ENCODE results near the gene CUBN. TPM values are rescaled to one million over a fixed set of nuclear protein-coding genes. Genes with fewer than 3 reads are reported as not detected.

Gene CUBN
- total and polyA plus RNA-seq, 8 donors, result under 0.01 to 16.3 (median 1.2) TPM

GRCh38 chr10:16943295-16944285 is 186.0 kb downstream of the CUBN start:
- H3K27me3 ChIP-seq, result no peaks in the 10 kb centered on the region
- TF ChIP-seq POLR2A (IDR thresholded peaks at IDR 0.05), result no peak
- no peak for TF ChIP-seq EP300 (IDR thresholded peaks at IDR 0.05)
- TF ChIP-seq CTCF (IDR thresholded peaks at IDR 0.05), result no peak
- TF ChIP-seq POLR2AphosphoS5 (IDR thresholded peaks at IDR 0.05), result no peak
- H3K36me3 ChIP-seq, result no peaks in the 10 kb centered on the region
- H3K4me1 ChIP-seq, result no peaks in the 10 kb centered on the region
- H3K27ac ChIP-seq, result peak overlapping the region in 2 of 5 donors; percentile 18 to 31
- DNase-seq, result no peak
- H3K4me3 ChIP-seq, result no peak overlapping the region
- H3K9me3 ChIP-seq, result no peaks in the 10 kb centered on the region
- whole genome bisulfite sequencing, 5 donors, result 62 to 83% (median 74%) methylated on average over 8 of the region's 8 CpGs
- intact Hi-C loops (cut with DNase I; ENCODE audit: low total_unique reads), result no loop called here

- no peak overlapping the region for H3K27ac ChIP-seq
- no peaks in the 10 kb centered on the region for H3K4me1 ChIP-seq
- intact Hi-C loops (cut with DNase I; ENCODE audit: low total_unique reads), result no loop called here
- 67 to 87% (median 81%) methylated on average over 4 of the region's 4 CpGs for WGBS, 5 donors
- no peaks in the 10 kb centered on the region for H3K9me3 ChIP-seq
- H3K27me3 ChIP-seq, result no peaks in the 10 kb centered on the region
- no peak for TF ChIP-seq POLR2AphosphoS5 (IDR thresholded peaks at IDR 0.05)
- no peak for TF ChIP-seq EP300 (IDR thresholded peaks at IDR 0.05)
- TF ChIP-seq POLR2A (IDR thresholded peaks at IDR 0.05), result no peak
- no peak for TF ChIP-seq CTCF (IDR thresholded peaks at IDR 0.05)
- no peak for DNase-seq
- H3K4me3 ChIP-seq, result no peak overlapping the region
- H3K36me3 ChIP-seq, result no peaks in the 10 kb centered on the region
Observed at GRCh38 chr10:16942381-16943078, 187.1 kb downstream of the CUBN start.

GRCh38 chr10:16941870-16942269 is 187.7 kb downstream of the CUBN start:
- Histone ChIP-seq H3K27me3 (no peaks in the 10 kb centered on the region), H3K27ac (no peak overlapping the region), H3K9me3 (no peaks in the 10 kb centered on the region), H3K4me1 (no peaks in the 10 kb centered on the region), H3K36me3 (no peaks in the 10 kb centered on the region), H3K4me3 (no peak overlapping the region)
- WGBS, 5 donors, result 91 to 97% (median 94%) methylated on average over 4 of the region's 4 CpGs
- DNase-seq, result no peak
- intact Hi-C loops (cut with DNase I; ENCODE audit: low total_unique reads), result no loop called here
- no peak for TF ChIP-seq CTCF (IDR thresholded peaks at IDR 0.05)
- no peak for TF ChIP-seq EP300 (IDR thresholded peaks at IDR 0.05)
- TF ChIP-seq POLR2AphosphoS5 (IDR thresholded peaks at IDR 0.05), result no peak

- DNase-seq, result no peak
- Histone ChIP-seq H3K27ac (no peak overlapping the region), H3K4me3 (no peak overlapping the region), H3K9me3 (no peaks in the 10 kb centered on the region), H3K4me1 (no peaks in the 10 kb centered on the region), H3K27me3 (no peaks in the 10 kb centered on the region), H3K36me3 (no peaks in the 10 kb centered on the region)
- intact Hi-C loops (cut with DNase I; ENCODE audit: low total_unique reads), result no loop called here
- TF ChIP-seq CTCF (IDR thresholded peaks at IDR 0.05) (no peak), EP300 (IDR thresholded peaks at IDR 0.05) (no peak), POLR2AphosphoS5 (IDR thresholded peaks at IDR 0.05) (no peak), POLR2A (IDR thresholded peaks at IDR 0.05) (no peak)
- WGBS, 5 donors, result 89 to 93% (median 93%) methylated on average over 3 of the region's 3 CpGs
Observed at GRCh38 chr10:16941067-16941466, 188.5 kb downstream of the CUBN start.
